Mesenchymal stem cell (in vitro differentiated cells and primary cell): Measurements from ENCODE around the gene FOXQ1.

Experiments
- DNase-seq: peaks from one replicate; pipeline ENCODE4 v3.0.0-alpha.2; 2013
- H2AFZ ChIP-seq: one replicate; pipeline ENCODE4 v1.6.1; 2013; ENCODE audit warnings: low read depth, mild to moderate bottlenecking, control low read depth, inconsistent platforms, low read length, moderate library complexity
- H2AK5ac ChIP-seq: 2 replicates; pipeline ENCODE4 v1.6.1; 2013; ENCODE audit warnings: low read length, moderate library complexity, mild to moderate bottlenecking, inconsistent platforms; ENCODE audit not compliant: severe bottlenecking
- H2BK120ac ChIP-seq: one replicate; pipeline ENCODE4 v1.6.1; 2013; ENCODE audit warnings: low read depth, mild to moderate bottlenecking, inconsistent platforms, low read length, moderate library complexity
- H2BK12ac ChIP-seq, 2 experiments: one replicate each; pipeline ENCODE4 v1.6.1; 2013; ENCODE audit warnings: inconsistent platforms in 2 of 2, low read length in 2 of 2, mild to moderate bottlenecking in 2 of 2, moderate library complexity in 2 of 2, control low read depth in 1 of 2
- H2BK15ac ChIP-seq: one replicate; pipeline ENCODE4 v1.6.1; 2013; ENCODE audit warnings: mild to moderate bottlenecking, low read depth, inconsistent platforms; ENCODE audit not compliant: poor library complexity, severe bottlenecking
- H2BK5ac ChIP-seq: 2 replicates; pipeline ENCODE4 v1.6.1; 2013; ENCODE audit warnings: low read depth, mild to moderate bottlenecking, low read length, control low read depth, inconsistent platforms; ENCODE audit not compliant: poor library complexity, severe bottlenecking
- H3K14ac ChIP-seq, 2 experiments: one replicate each; pipeline ENCODE4 v1.6.1; 2013; ENCODE audit warnings: inconsistent platforms in 2 of 2, low read length in 2 of 2, control low read depth in 1 of 2, mild to moderate bottlenecking in 1 of 2, moderate library complexity in 1 of 2
- H3K18ac ChIP-seq, 2 experiments: one replicate each; pipeline ENCODE4 v1.6.1; 2013; ENCODE audit warnings: inconsistent platforms in 2 of 2, low read length in 2 of 2, control low read depth in 1 of 2, low read depth in 1 of 2, mild to moderate bottlenecking in 1 of 2
- H3K23ac ChIP-seq, 2 experiments: one replicate each; pipeline ENCODE4 v1.6.1; 2013; ENCODE audit warnings: inconsistent platforms in 2 of 2, low read length in 2 of 2, mild to moderate bottlenecking in 2 of 2, moderate library complexity in 2 of 2, control low read depth in 1 of 2
- H3K27ac ChIP-seq: 2 replicates; pipeline ENCODE4 v1.5.1; 2013; ENCODE audit warnings: mild to moderate bottlenecking, moderate library complexity, low read length, control low read depth, inconsistent platforms; ENCODE audit not compliant: poor library complexity, severe bottlenecking
- H3K27me3 ChIP-seq, 2 experiments: 2 replicates each; pipeline versions ENCODE4 v1.6.1 to v1.7.0; 2013; ENCODE audit warnings: low read length in 2 of 2, mild to moderate bottlenecking in 2 of 2, moderate library complexity in 2 of 2, control low read depth in 1 of 2, inconsistent platforms in 1 of 2; ENCODE audit not compliant: control insufficient read depth in 1 of 2, insufficient read depth in 1 of 2
- H3K36me3 ChIP-seq, 2 experiments: 2 replicates each; pipeline versions ENCODE4 v1.6.1 to v1.7.0; 2013; ENCODE audit warnings: low read length in 2 of 2, control low read depth in 1 of 2, inconsistent platforms in 1 of 2, low read depth in 1 of 2, mild to moderate bottlenecking in 1 of 2; ENCODE audit not compliant: insufficient read depth in 2 of 2, control insufficient read depth in 1 of 2
- H3K4ac ChIP-seq, 2 experiments: one replicate each; pipeline ENCODE4 v1.6.1; 2013; ENCODE audit warnings: inconsistent platforms in 2 of 2, low read length in 2 of 2, mild to moderate bottlenecking in 2 of 2, moderate library complexity in 2 of 2, control low read depth in 1 of 2, low read depth in 1 of 2
- H3K4me1 ChIP-seq: 2 replicates; pipeline ENCODE4 v1.6.1; 2013; ENCODE audit warnings: low read depth, low read length, control low read depth; ENCODE audit not compliant: control insufficient read depth, insufficient read depth
- H3K4me2 ChIP-seq: 2 replicates; pipeline ENCODE4 v1.6.1; 2013; ENCODE audit warnings: low read length, mild to moderate bottlenecking, inconsistent platforms; ENCODE audit not compliant: poor library complexity, severe bottlenecking
- H3K4me3 ChIP-seq, 2 experiments: 2 replicates each; pipeline versions ENCODE4 v1.5.1 to v1.7.0; 2013; ENCODE audit warnings: low read length in 2 of 2, mild to moderate bottlenecking in 2 of 2, control low read depth in 1 of 2, low read depth in 1 of 2; ENCODE audit not compliant: insufficient read depth in 1 of 2
- H3K79me1 ChIP-seq: replicated peaks from 2 replicates; pipeline ENCODE4 v1.6.1; 2013; ENCODE audit warnings: mild to moderate bottlenecking, control low read depth, low read length, inconsistent platforms; ENCODE audit not compliant: poor library complexity, severe bottlenecking
- H3K9ac ChIP-seq: 2 replicates; pipeline ENCODE4 v1.7.0; 2013; ENCODE audit warnings: mild to moderate bottlenecking, low read length, moderate library complexity
- H3K9me3 ChIP-seq: 2 replicates; pipeline ENCODE4 v1.7.0; 2013; ENCODE audit warnings: mild to moderate bottlenecking, low read length; ENCODE audit not compliant: control insufficient read depth
- H4K8ac ChIP-seq: one replicate; pipeline ENCODE4 v1.6.1; 2013; ENCODE audit warnings: inconsistent platforms, mild to moderate bottlenecking, low read length, moderate library complexity
- H4K91ac ChIP-seq: one replicate; pipeline ENCODE4 v1.6.1; 2013; ENCODE audit warnings: mild to moderate bottlenecking, low read length, inconsistent platforms
- WGBS: methylation state at CpG from one replicate; pipeline ENCODE4 v1.1.7; 2013; ENCODE audit warnings: mixed read lengths; 5-methylcytosine and 5-hydroxymethylcytosine counted together

FOXQ1 gene

DNA sequence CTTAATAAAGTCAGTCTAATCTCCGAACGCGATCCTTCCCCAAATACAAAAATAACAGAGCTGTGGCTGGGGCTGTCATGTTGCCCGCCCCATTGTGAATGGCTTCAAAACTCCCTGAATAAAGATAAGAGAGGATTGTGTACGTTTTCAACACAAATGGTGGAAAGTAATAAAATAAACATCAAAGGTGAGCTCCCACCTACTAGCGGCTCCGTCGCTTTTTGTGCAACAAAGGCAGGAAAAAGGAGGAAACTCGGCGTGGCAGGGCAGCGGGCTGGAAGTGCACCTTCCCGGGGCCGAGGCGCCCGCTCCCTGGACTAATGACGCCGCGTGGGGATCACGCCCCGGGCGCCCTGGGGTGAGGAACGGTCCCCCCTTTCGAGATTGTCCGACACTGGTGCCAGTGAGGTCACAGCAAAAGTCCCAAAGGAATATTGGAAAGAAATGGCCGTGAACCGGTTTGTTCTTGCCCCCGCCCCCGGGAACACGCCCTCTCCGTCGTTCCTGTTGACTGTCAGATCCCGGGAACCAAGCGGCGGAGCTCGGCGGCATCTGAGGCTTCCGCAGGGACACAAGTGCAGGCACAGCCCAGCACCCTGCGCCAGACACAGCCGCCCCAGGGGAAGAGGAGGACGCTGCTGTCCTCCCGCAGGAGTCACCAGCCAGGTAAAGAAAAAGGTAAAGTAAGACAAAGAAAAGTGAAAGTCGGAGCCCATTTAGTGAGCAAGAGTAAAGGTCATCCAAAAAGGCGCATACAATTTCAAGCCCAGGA lies 1.1 kb upstream of the FOXQ1 start:
- H3K18ac ChIP-seq = no peak overlapping the region
- H3K9ac ChIP-seq = peak overlapping the region; percentile 57
- H3K23ac ChIP-seq = no peak overlapping the region
- peak overlapping the region; percentile 71 for H3K4me2 ChIP-seq
- H2BK15ac ChIP-seq = no peak overlapping the region
- H3K4me3 ChIP-seq = peak overlapping the region; percentile 44 to 79
- peaks cover 48 to 72% of the 10 kb centered on the region in 2 experiments for H3K27me3 ChIP-seq
- DNase-seq = no peak
- H2AFZ ChIP-seq = no peak overlapping the region
- under 1% methylated on average over 38 of the region's 43 CpGs for WGBS
- no peaks in the 10 kb centered on the region for H3K36me3 ChIP-seq
- no peak overlapping the region for H4K91ac ChIP-seq
- H3K14ac ChIP-seq = no peak overlapping the region
- H3K4me1 ChIP-seq = peaks cover 28% of the 10 kb centered on the region
- H3K27ac ChIP-seq = no peak overlapping the region
- no peak overlapping the region for H3K4ac ChIP-seq
- no peak overlapping the region for H2BK12ac ChIP-seq
- no peak overlapping the region for H2AK5ac ChIP-seq
- no peak overlapping the region for H2BK120ac ChIP-seq
- H2BK5ac ChIP-seq = no peak overlapping the region
- H4K8ac ChIP-seq = no peak overlapping the region
- peaks cover 5% of the 10 kb centered on the region for H3K9me3 ChIP-seq
- H3K79me1 ChIP-seq = no peaks in the 10 kb centered on the region

DNA sequence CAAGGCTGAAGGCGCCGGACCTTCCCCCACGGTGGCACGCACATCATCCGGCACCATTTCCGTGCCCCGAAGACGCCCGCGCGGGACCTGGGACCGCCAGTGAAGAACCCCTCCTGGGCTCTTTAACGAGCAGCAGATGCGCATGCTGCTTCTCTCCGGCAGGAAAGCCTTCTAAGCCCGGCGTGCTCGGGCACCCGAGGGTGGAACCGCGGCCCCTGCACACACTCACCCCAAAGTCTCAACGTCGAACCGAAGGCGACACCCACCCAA lies 240 bp downstream of the FOXQ1 start:
- no peak overlapping the region for H2BK120ac ChIP-seq
- H3K14ac ChIP-seq = no peak overlapping the region
- no peaks in the 10 kb centered on the region for H3K9me3 ChIP-seq
- H3K27ac ChIP-seq = no peak overlapping the region
- no peak overlapping the region for H2AFZ ChIP-seq
- no peaks in the 10 kb centered on the region for H3K79me1 ChIP-seq
- H3K27me3 ChIP-seq = peaks cover 52 to 74% of the 10 kb centered on the region in 2 experiments
- no peak overlapping the region for H2AK5ac ChIP-seq
- no peak overlapping the region for H2BK12ac ChIP-seq
- H3K4me3 ChIP-seq = peak overlapping the region; percentile 51 to 79
- H3K4ac ChIP-seq = no peak overlapping the region
- H2BK5ac ChIP-seq = no peak overlapping the region
- no peaks in the 10 kb centered on the region for H3K36me3 ChIP-seq
- peak overlapping the region; percentile 71 for H3K4me2 ChIP-seq
- no peak overlapping the region for H4K8ac ChIP-seq
- no peak overlapping the region for H4K91ac ChIP-seq
- peaks cover 28% of the 10 kb centered on the region for H3K4me1 ChIP-seq
- peak; percentile 36 for DNase-seq
- H3K9ac ChIP-seq = peak overlapping the region; percentile 68
- WGBS = 2% methylated on average over 25 of the region's 25 CpGs
- H2BK15ac ChIP-seq = no peak overlapping the region
- no peak overlapping the region for H3K23ac ChIP-seq
- H3K18ac ChIP-seq = no peak overlapping the region

- WGBS = 1% methylated on average over 89 of the region's 109 CpGs
- Histone ChIP-seq H3K4me3 (peak overlapping the region; percentile 7 to 79), H2BK12ac (no peak overlapping the region), H3K18ac (peak overlapping the region in 1 of 2 experiments; percentile 29), H3K4me2 (peak overlapping the region; percentile 71), H3K23ac (peak overlapping the region in 1 of 2 experiments; percentile 57), H3K14ac (no peak overlapping the region), H3K79me1 (no peaks in the 10 kb centered on the region), H3K36me3 (no peaks in the 10 kb centered on the region), H3K27ac (no peak overlapping the region), H2AFZ (no peak overlapping the region), H3K27me3 (peaks cover 52 to 69% of the 10 kb centered on the region in 2 experiments), H2AK5ac (no peak overlapping the region), H3K4ac (no peak overlapping the region), H2BK120ac (no peak overlapping the region), H3K9ac (peak overlapping the region; percentile 68), H4K91ac (no peak overlapping the region), H2BK5ac (no peak overlapping the region), H4K8ac (no peak overlapping the region), H3K9me3 (no peaks in the 10 kb centered on the region), H2BK15ac (no peak overlapping the region), H3K4me1 (peaks cover 28% of the 10 kb centered on the region)
- DNase-seq = no peak
Observed at GRCh38 chr6:1312473-1313367, 822 bp downstream of the FOXQ1 start.

- H2BK12ac ChIP-seq = no peak overlapping the region
- H3K79me1 ChIP-seq = no peaks in the 10 kb centered on the region
- H4K91ac ChIP-seq = no peak overlapping the region
- H2BK5ac ChIP-seq = no peak overlapping the region
- H3K27me3 ChIP-seq = peaks cover 52 to 64% of the 10 kb centered on the region in 2 experiments
- no peak overlapping the region for H2AFZ ChIP-seq
- peaks cover 28% of the 10 kb centered on the region for H3K4me1 ChIP-seq
- H3K18ac ChIP-seq = no peak overlapping the region
- no peak overlapping the region for H3K9ac ChIP-seq
- no peak overlapping the region for H4K8ac ChIP-seq
- no peak overlapping the region for H3K14ac ChIP-seq
- H3K4me2 ChIP-seq = no peak overlapping the region
- H2BK120ac ChIP-seq = no peak overlapping the region
- no peak overlapping the region for H2BK15ac ChIP-seq
- 1% methylated on average over 40 of the region's 64 CpGs for WGBS
- H2AK5ac ChIP-seq = no peak overlapping the region
- H3K9me3 ChIP-seq = no peaks in the 10 kb centered on the region
- no peak overlapping the region for H3K4me3 ChIP-seq
- H3K4ac ChIP-seq = no peak overlapping the region
- H3K27ac ChIP-seq = no peak overlapping the region
- DNase-seq = no peak
- no peak overlapping the region for H3K23ac ChIP-seq
- H3K36me3 ChIP-seq = no peaks in the 10 kb centered on the region
Observed at GRCh38 chr6:1313384-1313766, 1.5 kb downstream of the FOXQ1 start.
